OCI-LY7 (cell line): ENCODE data around the gene ZNF639. TPM values are rescaled to one million over a fixed set of nuclear protein-coding genes. Genes with fewer than 3 reads are reported as not detected.
A peak's percentile ranks its signal among the peaks of the same experiment; 100 is the strongest.

Source experiments
- BruUV-seq: library from RNA; stranded (reverse); fragments of 400-500 nt; replicated peaks from 2 replicates; lab custom pipeline; 2021; lab: Mats Ljungman, UMichigan
- CTCF ChIA-PET: fragments of 300-600 bp; sonication (Branson Sonifier 250); formaldehyde crosslinking; loops from one replicate; lab custom pipeline; 2022; ENCODE audit warnings: antibody characterized with exemption; ENCODE audit not compliant: unreplicated experiment; lab: Charles Lee
- POLR2A ChIA-PET: fragments of 300-600 bp; sonication (Branson Sonifier 250); formaldehyde crosslinking; loops from one replicate; lab custom pipeline; 2022; ENCODE audit warnings: antibody characterized with exemption; lab: Charles Lee
- DNase-seq: peaks from one replicate; pipeline ENCODE4 v3.0.0-alpha.2; 2015; ENCODE audit warnings: low spot score
- H2AFZ ChIP-seq: fragments of 200-600 bp; sonication (generic), shearing (Covaris generic); 2 replicates; pipeline ENCODE4 v1.6.1; 2014; ENCODE audit warnings: mild to moderate bottlenecking, antibody characterized with exemption, low read length, moderate library complexity
- H3K27ac ChIP-seq: fragments of 200-600 bp; sonication (generic); 2 replicates; pipeline ENCODE4 v1.5.1; 2014; ENCODE audit warnings: mixed run types, low read depth, mild to moderate bottlenecking, moderate library complexity, low read length, inconsistent platforms; ENCODE audit not compliant: poor library complexity, severe bottlenecking
- H3K36me3 ChIP-seq: fragments of 200-600 bp; sonication (generic); 2 replicates; pipeline ENCODE4 v1.6.1; 2014; ENCODE audit warnings: mild to moderate bottlenecking, antibody characterized with exemption, low read length, moderate library complexity, mixed read lengths; ENCODE audit not compliant: insufficient read depth
- H3K4me1 ChIP-seq: fragments of 200-600 bp; sonication (generic); 2 replicates; pipeline ENCODE4 v1.5.1; 2014; ENCODE audit warnings: mild to moderate bottlenecking, low read length; ENCODE audit not compliant: insufficient read depth, poor library complexity, severe bottlenecking
- H3K4me2 ChIP-seq: fragments of 200-600 bp; sonication (generic); 2 replicates; pipeline ENCODE4 v1.6.1; 2014; ENCODE audit warnings: mild to moderate bottlenecking, low read length
- H3K4me3 ChIP-seq: fragments of 200-600 bp; sonication (generic); 2 replicates; pipeline ENCODE4 v1.5.1; 2014; ENCODE audit warnings: mild to moderate bottlenecking, low read depth, low read length; ENCODE audit not compliant: poor library complexity, severe bottlenecking
- H3K79me2 ChIP-seq: fragments of 200-600 bp; sonication (generic); 2 replicates; pipeline ENCODE4 v1.6.1; 2016; ENCODE audit warnings: low read depth, mild to moderate bottlenecking, low read length, moderate library complexity, mixed read lengths; ENCODE audit not compliant: insufficient read depth
- H3K9me2 ChIP-seq: fragments of 200-600 bp; sonication (generic); 2 replicates; pipeline ENCODE4 v1.6.1; 2016; ENCODE audit warnings: mild to moderate bottlenecking, low read length, mixed read lengths; ENCODE audit not compliant: insufficient read depth
- H3K9me3 ChIP-seq: fragments of 200-600 bp; sonication (generic); 2 replicates; pipeline ENCODE4 v1.6.1; 2014; ENCODE audit warnings: mild to moderate bottlenecking, mixed run types, low read length, mixed read lengths
- H4K20me1 ChIP-seq: fragments of 200-600 bp; sonication (generic); 2 replicates; pipeline ENCODE4 v1.6.1; 2014; ENCODE audit warnings: mild to moderate bottlenecking, antibody characterized with exemption, low read length, moderate library complexity, mixed read lengths; ENCODE audit not compliant: insufficient read depth
- EZH2phosphoT487 ChIP-seq: fragments of 200-600 bp; sonication (generic); IDR thresholded peaks from 2 replicates; pipeline ENCODE4 v1.6.1; 2018; ENCODE audit warnings: low read depth, borderline replicate concordance, mild to moderate bottlenecking, mixed run types, antibody characterized with exemption, low read length, moderate library complexity, mixed read lengths
- intact Hi-C: fragments of 100-400 bp; cut with micrococcal nuclease; formaldehyde crosslinking; loops from one replicate; pipeline ENCODE4 v1.10.0; 2022; ENCODE audit not compliant: unreplicated experiment
- total RNA-seq, 2 experiments: library from RNA; depleted of rRNA in 1 of 2; stranded (reverse); fragments of >200 nt in 1 of 2; shearing (Covaris generic) in 1 of 2; gene quantifications; 2 replicates each; pipeline ENCODE4 v1.2.3, GENCODE V29; 2014 to 2022
- TF ChIP-seq, protein P1 (sequence below): fragments of 200-600 bp; sonication (generic); conservative IDR thresholded peaks from 2 replicates; pipeline ENCODE4 v1.5.1; 2014; ENCODE audit warnings: mild to moderate bottlenecking, antibody characterized with exemption, low read length, moderate library complexity, mixed read lengths

ZNF639 gene
- total RNA-seq, 2 experiments from 2014 or later: 59.3 to 61.3 TPM

DNA sequence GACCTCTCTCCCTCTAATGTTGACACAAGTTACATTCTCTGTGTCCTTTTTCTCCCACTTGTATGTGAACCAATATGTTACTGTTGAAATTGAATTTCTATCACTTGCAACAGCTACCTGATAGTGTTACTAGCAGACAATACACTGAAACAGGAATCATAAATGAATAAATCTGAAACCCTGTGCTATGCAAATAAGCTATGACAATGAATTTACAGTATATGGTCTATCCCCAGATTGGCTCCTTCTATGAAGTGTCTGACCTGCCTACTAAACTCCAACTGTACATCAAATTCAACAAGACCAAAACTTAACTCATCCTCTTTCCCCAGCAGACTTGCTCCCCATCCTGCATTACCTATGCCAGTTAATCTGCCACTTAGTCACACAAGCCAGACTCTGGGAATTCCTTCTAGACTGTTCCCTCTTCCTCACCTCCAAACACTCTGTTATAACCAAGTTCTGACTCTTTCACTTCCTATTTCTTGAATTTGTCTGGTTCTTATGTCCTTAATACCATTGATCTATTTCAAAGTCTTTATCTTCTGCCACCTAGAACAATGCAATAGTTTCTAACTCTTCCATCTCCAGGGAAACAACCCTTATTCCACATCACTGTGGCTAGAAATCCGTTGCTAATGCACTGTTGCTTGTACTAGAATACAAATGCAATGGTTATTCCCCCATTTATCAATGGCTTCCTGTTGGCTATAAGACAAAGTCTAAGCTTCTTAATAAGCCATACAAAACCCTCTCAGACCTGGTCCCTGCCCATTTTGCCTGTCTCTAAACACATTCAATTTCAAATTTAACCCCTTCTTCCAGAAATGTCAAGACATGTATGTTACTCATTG lies 13.4 kb upstream of the ZNF639 start:
- no peaks in the 10 kb centered on the region for H3K9me3 ChIP-seq
- H3K4me3 ChIP-seq: no peak overlapping the region
- POLR2A ChIA-PET: interaction anchor here (0.5 to 1.1 kb wide), 4 partner anchors 11 to 289 kb away, joined by 3 to 4 read pairs (median 3); no protein-coding TSS in a partner anchor
- peak overlapping the region; percentile 5; the same call in 1 of the 2 replicates for H2AFZ ChIP-seq
- CTCF ChIA-PET: no interaction called here
- no peak for TF ChIP-seq EZH2phosphoT487
- TF ChIP-seq, protein P1, sequence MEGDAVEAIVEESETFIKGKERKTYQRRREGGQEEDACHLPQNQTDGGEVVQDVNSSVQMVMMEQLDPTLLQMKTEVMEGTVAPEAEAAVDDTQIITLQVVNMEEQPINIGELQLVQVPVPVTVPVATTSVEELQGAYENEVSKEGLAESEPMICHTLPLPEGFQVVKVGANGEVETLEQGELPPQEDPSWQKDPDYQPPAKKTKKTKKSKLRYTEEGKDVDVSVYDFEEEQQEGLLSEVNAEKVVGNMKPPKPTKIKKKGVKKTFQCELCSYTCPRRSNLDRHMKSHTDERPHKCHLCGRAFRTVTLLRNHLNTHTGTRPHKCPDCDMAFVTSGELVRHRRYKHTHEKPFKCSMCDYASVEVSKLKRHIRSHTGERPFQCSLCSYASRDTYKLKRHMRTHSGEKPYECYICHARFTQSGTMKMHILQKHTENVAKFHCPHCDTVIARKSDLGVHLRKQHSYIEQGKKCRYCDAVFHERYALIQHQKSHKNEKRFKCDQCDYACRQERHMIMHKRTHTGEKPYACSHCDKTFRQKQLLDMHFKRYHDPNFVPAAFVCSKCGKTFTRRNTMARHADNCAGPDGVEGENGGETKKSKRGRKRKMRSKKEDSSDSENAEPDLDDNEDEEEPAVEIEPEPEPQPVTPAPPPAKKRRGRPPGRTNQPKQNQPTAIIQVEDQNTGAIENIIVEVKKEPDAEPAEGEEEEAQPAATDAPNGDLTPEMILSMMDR: no peak
- no peak overlapping the region for H3K27ac ChIP-seq
- no peak for DNase-seq
- no peaks in the 10 kb centered on the region for H3K9me2 ChIP-seq
- intact Hi-C loops: no loop called here
- no peaks in the 10 kb centered on the region for H4K20me1 ChIP-seq
- peaks cover 9% of the 10 kb centered on the region for H3K4me1 ChIP-seq
- BruUV-seq: no TSS peak
- H3K79me2 ChIP-seq: no peaks in the 10 kb centered on the region
- no peaks in the 10 kb centered on the region for H3K36me3 ChIP-seq
- H3K4me2 ChIP-seq: 0 out of 2 replicates have a peak overlapping the region, but pooled peaks have one; percentile 13

DNA sequence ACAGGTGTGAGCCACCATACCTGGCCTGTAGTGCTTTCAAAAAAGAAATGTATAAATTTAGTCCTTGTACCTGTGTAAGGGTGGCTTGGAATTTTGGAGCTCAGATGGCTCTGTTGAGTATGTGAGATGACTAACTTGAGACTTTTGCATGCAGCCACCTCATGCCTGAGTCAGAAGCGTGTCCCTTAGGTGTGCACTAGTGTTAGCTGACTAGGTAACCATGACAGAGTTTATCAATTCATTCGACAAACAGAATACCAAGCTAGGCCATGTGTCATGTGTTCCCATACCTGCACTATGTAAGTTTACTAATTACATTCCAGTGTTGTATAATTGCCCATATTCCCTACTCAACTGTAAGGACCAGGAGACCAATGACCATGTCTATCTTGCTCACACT lies 4.0 kb upstream of the ZNF639 start:
- Histone ChIP-seq H3K4me2 (no peak overlapping the region), H3K36me3 (no peaks in the 10 kb centered on the region), H3K4me1 (peaks cover 20% of the 10 kb centered on the region), H2AFZ (no peak overlapping the region), H3K79me2 (peaks cover 9% of the 10 kb centered on the region), H3K4me3 (no peak overlapping the region), H4K20me1 (0 out of 2 replicates have a peak, but pooled peaks cover 2% of the 10 kb centered on the region), H3K9me3 (no peaks in the 10 kb centered on the region), H3K9me2 (no peaks in the 10 kb centered on the region), H3K27ac (no peak overlapping the region)
- ChIA-PET CTCF (no interaction called here), POLR2A (interaction anchor here (1.3 to 3.9 kb wide), 2 partner anchors 249 to 307 kb away, joined by 3 to 15 read pairs; no protein-coding TSS in a partner anchor)
- no TSS peak for BruUV-seq
- no peak for DNase-seq
- no peak for TF ChIP-seq EZH2phosphoT487
- TF ChIP-seq, protein P1: no peak
- intact Hi-C loops: no loop called here
